ENCODE data around the gene C15orf39.

Gene C15orf39

DNA sequence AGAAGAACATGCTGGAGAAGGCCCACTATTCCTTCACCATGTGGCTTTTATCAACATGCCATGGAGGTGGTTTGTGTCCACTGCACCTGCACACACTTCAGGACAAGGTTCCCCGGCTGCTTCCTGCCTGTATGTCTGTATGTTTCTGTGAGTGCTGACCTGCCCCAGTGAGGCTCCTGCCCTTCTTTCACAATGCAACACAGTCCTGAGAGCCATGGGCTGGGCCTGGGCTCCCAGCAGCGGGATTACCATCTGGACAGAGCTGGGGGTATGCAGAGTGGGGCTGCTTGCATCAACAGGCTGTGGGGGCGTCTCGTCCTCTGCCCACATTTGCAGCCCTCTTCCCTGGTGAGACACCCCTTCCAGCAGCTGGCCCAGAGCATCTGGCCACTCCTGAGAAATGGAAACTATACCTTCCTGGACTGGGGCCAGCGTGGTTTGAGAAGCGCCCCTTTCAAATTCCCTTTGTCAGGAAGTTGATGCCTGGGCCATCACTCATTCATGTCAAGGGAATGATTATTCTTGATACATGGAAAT, 29.3 kb upstream of the C15orf39 start:
- ATAC-seq (no peak), DNase-seq (no peak)

DNA sequence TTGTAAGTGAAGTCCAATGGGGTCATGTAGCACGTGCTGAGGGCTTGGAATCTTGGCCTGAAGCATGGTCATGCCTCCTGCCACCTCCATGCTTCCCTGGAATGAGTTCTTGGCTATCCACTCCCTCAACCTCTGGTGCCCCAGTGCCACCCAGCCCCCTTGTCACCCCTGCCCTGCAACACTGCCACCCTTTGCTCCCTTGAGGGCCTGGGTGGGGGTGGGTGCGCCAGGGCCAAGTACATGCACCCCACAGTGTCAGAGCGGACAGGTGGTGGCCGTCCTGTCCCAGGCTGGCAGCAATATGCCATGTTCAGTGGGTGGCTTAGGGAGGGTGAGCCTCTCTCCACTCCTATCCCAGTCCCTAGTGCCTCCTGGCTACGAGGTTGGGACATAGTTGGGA, 27.6 kb upstream of the C15orf39 start:
- DNase-seq (no peak), ATAC-seq (no peak)

- no peak for DNase-seq
- ATAC-seq = no peak
These were observed 27.0 kb upstream of the C15orf39 start for GRCh38 chr15:75174729-75175128.

DNA sequence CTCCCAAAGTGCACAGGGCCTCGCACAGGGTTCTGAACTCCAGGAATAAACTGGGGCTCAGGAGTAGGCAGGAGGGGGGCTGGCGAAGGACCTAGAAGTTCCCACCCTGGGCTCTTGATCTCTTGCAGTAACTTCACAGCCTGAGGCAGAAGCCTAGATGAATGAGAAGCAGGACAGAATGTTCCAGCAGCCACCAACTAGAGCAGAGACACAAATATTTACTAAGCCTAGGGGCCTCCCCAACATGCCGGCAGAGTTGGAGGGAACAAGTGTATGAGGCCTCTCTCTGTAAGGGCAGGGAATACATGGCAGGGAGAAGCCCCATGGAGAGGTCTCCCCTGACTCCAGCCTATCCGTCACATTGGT, 25.3 kb upstream of the C15orf39 start:
- ATAC-seq = no peak
- no peak for DNase-seq

GRCh38 chr15:75177360-75178071, 24.2 kb upstream of the C15orf39 start:
- peak; percentile 17 for ATAC-seq
- no peak for DNase-seq

DNA sequence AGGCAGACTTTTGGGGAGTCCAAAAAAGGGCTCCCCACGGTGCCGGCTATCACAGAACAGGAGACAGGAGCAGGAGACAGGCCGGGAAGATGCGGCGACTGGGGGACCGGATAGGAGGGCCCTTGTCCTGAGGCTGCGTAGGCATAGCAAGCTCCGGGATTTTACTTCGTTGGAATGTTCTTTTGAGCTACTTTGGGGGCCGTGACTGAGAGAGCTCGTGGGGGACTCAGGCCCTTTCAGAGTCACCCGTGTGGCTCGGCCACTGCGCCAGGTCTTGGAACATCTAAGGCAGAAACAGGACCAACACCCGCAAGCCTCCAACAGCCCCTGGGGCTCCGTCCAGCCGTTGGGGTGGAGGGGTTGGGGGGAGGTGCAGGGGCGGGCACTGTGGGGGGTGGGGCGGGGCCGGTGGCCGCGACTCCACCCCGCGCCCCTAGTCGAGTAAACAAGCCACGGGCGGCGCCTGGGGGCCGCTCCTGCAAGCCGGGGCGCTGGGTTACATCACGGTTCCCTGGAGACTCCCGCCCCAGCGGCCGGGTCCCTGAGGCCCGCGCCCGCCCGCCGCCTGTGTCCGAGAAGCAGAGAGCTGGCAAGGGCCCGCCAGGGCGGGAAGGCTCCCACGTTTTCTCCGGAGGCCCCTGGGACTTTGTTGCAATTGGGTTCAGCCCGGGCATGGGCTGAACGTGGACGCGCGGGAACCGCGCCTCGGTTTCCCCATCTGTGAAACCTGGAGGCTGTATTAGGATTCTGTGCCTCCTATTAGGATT, 23.3 kb upstream of the C15orf39 start:
- ATAC-seq = no peak
- no peak for DNase-seq

- DNase-seq = no peak
- no peak for ATAC-seq
These were observed 22.5 kb upstream of the C15orf39 start for GRCh38 chr15:75178938-75179745.

GRCh38 chr15:75179746-75180140, 21.9 kb upstream of the C15orf39 start:
- ATAC-seq = no peak
- DNase-seq = no peak

DNA sequence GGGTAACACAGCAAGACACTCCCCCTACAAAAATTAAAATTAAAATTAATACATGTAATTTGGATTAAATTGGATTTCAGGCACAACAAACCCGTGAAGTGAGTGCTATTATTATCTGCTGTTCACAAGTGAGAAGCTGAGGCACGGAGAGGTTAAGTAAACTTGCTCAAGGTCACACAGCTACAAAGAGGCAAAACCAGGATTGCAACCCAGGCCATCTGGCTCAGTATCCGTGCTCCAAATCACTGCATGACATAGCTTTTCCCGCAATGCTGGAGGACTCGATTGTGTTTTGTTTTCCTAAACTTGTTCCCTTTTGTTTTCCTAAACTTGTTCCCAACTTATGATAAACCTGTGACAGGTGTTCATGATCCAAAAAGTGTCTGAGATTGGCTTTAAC, 19.9 kb upstream of the C15orf39 start:
- ATAC-seq (no peak), DNase-seq (no peak)

GRCh38 chr15:75182187-75183131, 19.2 kb upstream of the C15orf39 start:
- ATAC-seq (no peak), DNase-seq (no peak)

- DNase-seq (no peak), ATAC-seq (no peak)
These were observed 16.2 kb upstream of the C15orf39 start for GRCh38 chr15:75185271-75186029.

DNA sequence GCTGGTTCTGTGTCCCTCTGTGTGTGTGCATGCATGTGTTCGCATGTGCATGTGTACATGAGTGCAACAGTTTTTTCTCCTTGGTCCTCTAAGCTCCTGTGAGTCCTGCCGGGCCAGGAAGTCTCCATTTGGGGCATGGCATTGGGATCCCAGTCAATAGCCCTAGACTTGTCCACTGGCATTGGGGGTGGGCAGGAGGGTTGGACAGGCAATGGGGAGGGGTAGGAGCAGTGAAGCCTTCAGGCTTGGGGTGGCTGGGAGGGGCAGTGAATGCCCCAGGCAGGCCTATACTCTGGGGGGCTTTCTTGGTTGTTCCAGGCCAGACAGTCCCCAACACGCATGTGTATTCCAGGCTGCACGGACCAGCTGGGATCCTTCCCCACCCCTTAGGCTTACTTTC, 15.6 kb upstream of the C15orf39 start:
- DNase-seq (no peak), ATAC-seq (no peak)

DNA sequence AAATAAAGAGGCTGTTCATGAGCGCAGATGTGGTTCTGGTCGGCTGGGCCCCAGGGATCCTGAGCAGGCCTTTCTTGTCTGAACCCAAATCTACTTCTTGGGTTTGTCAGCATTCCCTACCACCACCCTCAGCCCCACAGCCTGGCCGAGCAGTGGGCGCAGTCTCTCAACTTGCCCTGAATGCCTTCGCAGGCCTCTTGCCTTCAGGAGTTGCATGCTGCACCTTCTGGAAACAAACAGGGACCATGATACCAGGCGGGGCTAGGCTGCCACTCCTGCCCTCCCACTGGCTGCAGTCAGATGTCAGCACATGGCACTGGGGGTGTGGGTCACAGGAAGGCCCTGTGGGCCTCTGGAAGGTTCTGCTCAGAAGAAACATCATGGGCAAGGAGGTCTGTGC, 13.2 kb upstream of the C15orf39 start:
- DNase-seq (no peak), ATAC-seq (no peak)

- ATAC-seq (no peak), DNase-seq (no peak)
These were observed 10.4 kb upstream of the C15orf39 start for GRCh38 chr15:75191235-75191634.

- ATAC-seq (no peak), DNase-seq (no peak)
These were observed 9.4 kb upstream of the C15orf39 start for GRCh38 chr15:75192307-75192706.

GRCh38 chr15:75193272-75193671, 8.4 kb upstream of the C15orf39 start:
- ATAC-seq (no peak), DNase-seq (no peak)

GRCh38 chr15:75193976-75194375, 7.7 kb upstream of the C15orf39 start:
- DNase-seq (no peak), ATAC-seq (no peak)

DNA sequence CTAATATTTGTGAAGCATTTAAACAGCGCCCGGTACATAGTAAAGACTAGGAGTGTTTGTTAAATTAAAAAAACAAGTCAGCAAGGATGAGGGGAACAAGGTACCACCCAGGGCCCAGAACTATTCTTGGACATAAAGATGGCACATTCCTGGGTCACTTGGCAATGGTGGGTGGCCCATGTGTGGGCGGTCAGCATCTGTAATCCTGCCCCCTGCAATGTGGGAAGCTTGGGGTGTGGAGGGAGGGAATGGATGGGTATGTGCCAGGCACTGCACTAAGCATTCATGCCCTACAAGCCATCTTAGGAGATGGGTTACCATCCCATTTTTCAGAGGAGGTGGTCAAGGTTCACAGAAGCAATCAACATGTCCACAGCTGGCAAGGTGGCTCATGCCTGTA, 7.3 kb upstream of the C15orf39 start:
- ATAC-seq = no peak

GRCh38 chr15:75195122-75195765, 6.4 kb upstream of the C15orf39 start:
- ATAC-seq = no peak
- DNase-seq = no peak

More for the DNA sequence above, 7.3 kb upstream of the C15orf39 start:
- no peak for DNase-seq

- no peak for ATAC-seq
These were observed 5.9 kb upstream of the C15orf39 start for GRCh38 chr15:75195766-75196241.

More at GRCh38 chr15:75195766-75196241, 5.9 kb upstream of the C15orf39 start:
- DNase-seq = no peak

Data from stimulated activated naive CD8-positive, alpha-beta T cell treated with anti-CD3 and anti-CD28 coated beads, Interleukin-15, Interleukin-2, amounts not matched to agents 100 U/mL and 50 U/mL, for 24 hours (primary cell).